Lower leg skin (tissue), 4 donors: ENCODE results near the gene ETNK2. TPM values are rescaled to one million over a fixed set of nuclear protein-coding genes. Genes with fewer than 3 reads are reported as not detected.

Experiments used
- DNase-seq, 2 donors: peaks; one replicate each; pipeline ENCODE4 v3.0.0-alpha.2; 2019; ENCODE audit warnings: low spot score in 2 of 2
- H3K4me3 ChIP-seq: fragments of 200-600 bp; sonication (generic); 2 replicates; pipeline ENCODE4 v1.5.1; 2017; ENCODE audit warnings: mild to moderate bottlenecking, low read depth; ENCODE audit not compliant: poor library complexity, severe bottlenecking
- CTCF ChIP-seq, 3 donors: fragments of 450-650 bp; IDR thresholded peaks; one replicate each; pipeline ENCODE4 v1.5.1; 2016; ENCODE audit warnings: antibody characterized with exemption in 3 of 3, mild to moderate bottlenecking in 3 of 3, moderate library complexity in 2 of 3
- POLR2A ChIP-seq, 2 donors: fragments of 450-650 bp; IDR thresholded peaks; one replicate each; pipeline ENCODE4 v1.6.1; 2016 to 2017; ENCODE audit warnings: antibody characterized with exemption in 2 of 2, mild to moderate bottlenecking in 1 of 2, moderate library complexity in 1 of 2
- WGBS, 2 donors: methylation state at CpG; one replicate each; pipeline ENCODE4 v1.1.5; 2018; 5-methylcytosine and 5-hydroxymethylcytosine counted together
- intact Hi-C: fragments of 100-400 bp; cut with DNase I; formaldehyde crosslinking; loops from one replicate; pipeline ENCODE4 v1.15.0; 2023; ENCODE audit warnings: low total_unique reads
- total RNA-seq, 4 donors: library from RNA; depleted of rRNA; stranded (reverse); fragments of >200 nt; gene quantifications; one replicate each; pipeline ENCODE4 v1.1.0, GENCODE V29; 2016

Gene ETNK2
- total RNA-seq, 4 donors from 2014 or later: 21.5 to 53.8 (median 42.6) TPM

- intact Hi-C loops: no loop called here
- H3K4me3 ChIP-seq: no peak overlapping the region
- WGBS, 2 donors: 43 to 58% methylated on average over 6 to 7 of the region's 7 CpGs
- DNase-seq: peak in 1 of 2 donors; percentile 57
- TF ChIP-seq POLR2A (IDR thresholded peaks at IDR 0.05) (no peak), CTCF (IDR thresholded peaks at IDR 0.05) (no peak)
These were observed 39.6 kb upstream of the ETNK2 start for GRCh38 chr1:204191456-204191855.

- peak in 1 of 2 donors; percentile 86 for DNase-seq
- TF ChIP-seq CTCF (IDR thresholded peaks at IDR 0.05) (no peak), POLR2A (IDR thresholded peaks at IDR 0.05) (no peak)
- no peak overlapping the region for H3K4me3 ChIP-seq
- intact Hi-C loops: no loop called here
- WGBS, 2 donors: 14 to 18% methylated on average over 32 to 43 of the region's 44 CpGs
These were observed 38.7 kb upstream of the ETNK2 start for GRCh38 chr1:204190212-204191211.

DNA sequence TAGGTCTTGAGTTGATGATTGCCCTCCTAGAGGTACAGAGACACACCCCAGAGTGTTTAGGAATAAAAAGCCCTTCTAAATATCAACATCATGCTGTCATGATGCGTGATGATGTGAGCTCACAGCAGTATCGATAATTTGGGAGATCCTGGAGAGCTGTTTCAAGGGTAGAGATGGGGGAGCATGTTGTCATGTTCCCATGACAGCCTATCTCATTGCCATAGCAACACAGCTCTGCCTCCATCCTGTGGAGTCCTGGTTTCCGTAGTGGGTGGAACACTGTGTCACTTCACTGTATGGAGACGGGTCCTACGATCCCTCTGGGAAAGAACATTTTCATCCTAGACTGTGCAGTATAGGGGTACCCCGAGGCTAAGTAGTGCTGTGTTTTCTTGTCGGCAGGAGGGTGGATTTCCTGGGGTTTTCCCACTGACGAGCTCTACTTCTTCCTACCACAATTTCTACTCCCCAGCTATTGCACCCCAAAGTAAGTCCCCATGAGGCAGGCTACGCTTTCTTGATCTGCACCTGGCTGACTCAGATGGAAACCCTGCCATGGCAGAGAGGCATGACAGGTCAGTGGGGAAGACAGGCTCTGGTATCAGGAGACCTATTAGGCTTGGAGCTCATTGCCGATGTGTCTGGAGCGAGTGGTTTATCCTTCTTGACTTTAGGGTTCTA, 37.3 kb upstream of the ETNK2 start:
- DNase-seq: peak in 1 of 2 donors; percentile 43
- intact Hi-C loops: no loop called here
- no peak overlapping the region for H3K4me3 ChIP-seq
- 67 to 77% methylated on average over 11 of the region's 11 CpGs for WGBS, 2 donors
- TF ChIP-seq CTCF (IDR thresholded peaks at IDR 0.05) (no peak), POLR2A (IDR thresholded peaks at IDR 0.05) (no peak)

DNA sequence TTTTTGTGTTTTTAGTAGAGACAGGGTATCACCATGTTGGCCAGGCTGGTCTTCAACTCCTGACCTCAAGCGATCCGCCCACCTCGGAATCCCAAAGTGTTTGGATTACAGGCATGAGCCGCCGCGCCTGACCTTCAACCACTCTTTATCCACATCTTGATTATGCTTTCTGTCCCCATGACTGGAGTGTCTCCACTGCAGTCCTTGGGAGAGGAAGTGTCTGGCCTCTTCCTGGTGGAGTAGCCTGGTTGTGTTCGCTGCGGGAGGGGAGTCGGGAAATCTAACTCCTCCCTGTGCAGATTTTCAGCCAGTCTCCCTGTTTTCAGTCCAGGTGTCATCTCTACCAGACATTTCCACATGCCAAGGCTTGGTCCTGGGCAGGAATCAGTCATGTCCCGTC, 34.8 kb upstream of the ETNK2 start:
- H3K4me3 ChIP-seq: no peak overlapping the region
- intact Hi-C loops: no loop called here
- WGBS, 2 donors: 82 to 90% methylated on average over 10 of the region's 10 CpGs
- TF ChIP-seq POLR2A (IDR thresholded peaks at IDR 0.05) (no peak), CTCF (IDR thresholded peaks at IDR 0.05) (no peak)
- DNase-seq: peak in 1 of 2 donors; percentile 63

DNA sequence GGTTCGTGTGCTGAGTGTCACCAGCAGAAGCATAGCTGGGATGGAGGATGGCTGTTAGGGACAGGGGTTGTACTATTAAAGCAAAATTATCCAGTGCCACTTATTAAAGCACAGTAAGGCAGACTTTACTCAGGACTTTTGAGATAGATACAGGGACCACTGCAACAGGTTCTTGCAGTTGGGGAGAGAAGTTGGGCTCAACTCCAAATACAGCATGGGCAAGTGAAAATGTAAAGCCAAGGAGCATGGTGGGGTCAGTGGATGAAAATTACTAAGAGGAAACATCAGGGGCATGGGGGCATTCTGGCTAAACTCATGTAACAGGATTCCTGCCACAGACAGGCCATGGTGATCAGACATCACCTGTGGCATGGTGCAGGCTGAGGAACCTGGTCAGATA, 29.3 kb upstream of the ETNK2 start:
- DNase-seq: peak in 1 of 2 donors; percentile 59
- no peak for TF ChIP-seq POLR2A (IDR thresholded peaks at IDR 0.05)
- TF ChIP-seq CTCF (IDR thresholded peaks at IDR 0.05): no peak

More for the DNA sequence above, 29.3 kb upstream of the ETNK2 start:
- intact Hi-C loops: no loop called here
- H3K4me3 ChIP-seq: no peak overlapping the region
- WGBS, 2 donors: 56 to 90% methylated on average over 1 of the region's 1 CpG
